Activated CD4-positive, alpha-beta T cell treated with anti-CD3 and anti-CD28 coated beads, Interleukin-2, amount 50 U/mL, for 1 hour (primary cell): ENCODE measurements around the gene SLC25A21.
"Not testable (repeated sequence)": the region's sequence is repeated elsewhere in the genome, so short reads cannot be mapped to it uniquely, and the experiment has no call there.

Source experiments
- DNase-seq: peaks from one replicate; pipeline ENCODE4 v3.0.0-alpha.2; 2020

Gene SLC25A21

GRCh38 chr14:36750244-36750643 is 422.2 kb downstream of the SLC25A21 start:
- no peak for DNase-seq

GRCh38 chr14:36748610-36749213 is 423.7 kb downstream of the SLC25A21 start:
- DNase-seq, result no peak

- DNase-seq, result no peak
Measured at GRCh38 chr14:36747411-36748184, 424.8 kb downstream of the SLC25A21 start.

GRCh38 chr14:36746872-36747271 is 425.5 kb downstream of the SLC25A21 start:
- DNase-seq, result no peak

GRCh38 chr14:36741858-36742257 is 430.5 kb downstream of the SLC25A21 start:
- DNase-seq, result no peak

GRCh38 chr14:36738269-36738668 is 434.1 kb downstream of the SLC25A21 start:
- no peak for DNase-seq

- no peak for DNase-seq
Measured at GRCh38 chr14:36726128-36726527, 446.3 kb downstream of the SLC25A21 start.

- DNase-seq, result no peak
Measured at GRCh38 chr14:36724162-36724561, 448.2 kb downstream of the SLC25A21 start.

- no peak for DNase-seq
Measured at GRCh38 chr14:36723530-36723929, 448.9 kb downstream of the SLC25A21 start.

- no peak for DNase-seq
Measured at GRCh38 chr14:36721877-36722276, 450.5 kb downstream of the SLC25A21 start.

- no peak for DNase-seq
Measured at GRCh38 chr14:36720657-36721056, 451.7 kb downstream of the SLC25A21 start.

GRCh38 chr14:36719823-36720222 is 452.6 kb downstream of the SLC25A21 start:
- DNase-seq, result no peak

- DNase-seq, result no peak
Measured at GRCh38 chr14:36718216-36718615, 454.2 kb downstream of the SLC25A21 start.

GRCh38 chr14:36717363-36717762 is 455.0 kb downstream of the SLC25A21 start:
- DNase-seq, result no peak

GRCh38 chr14:36716614-36717184 is 455.7 kb downstream of the SLC25A21 start:
- DNase-seq, result no peak

GRCh38 chr14:36713960-36714703 is 458.3 kb downstream of the SLC25A21 start:
- no peak for DNase-seq

GRCh38 chr14:36707570-36707969 is 464.8 kb downstream of the SLC25A21 start:
- no peak for DNase-seq

- DNase-seq, result no peak
Measured at GRCh38 chr14:36702474-36702873, 469.9 kb downstream of the SLC25A21 start.

- no peak for DNase-seq
Measured at GRCh38 chr14:36701132-36701531, 471.3 kb downstream of the SLC25A21 start.

- DNase-seq, result no peak
Measured at GRCh38 chr14:36700651-36701050, 471.8 kb downstream of the SLC25A21 start.

GRCh38 chr14:36699420-36699819 is 473.0 kb downstream of the SLC25A21 start:
- DNase-seq, result not testable (repeated sequence)

GRCh38 chr14:36690311-36691040 is 481.9 kb downstream of the SLC25A21 start:
- DNase-seq, result no peak

GRCh38 chr14:36684946-36685345 is 487.5 kb downstream of the SLC25A21 start:
- DNase-seq, result no peak
